Erythroblast (primary cell): Measurements from ENCODE around the gene AAK1.

Source experiments
- GATA1 ChIP-seq: IDR thresholded peaks from 2 replicates; pipeline ENCODE4 v1.6.1; 2011; ENCODE audit warnings: low read depth, mild to moderate bottlenecking, control low read depth, low read length, moderate library complexity
- POLR2A ChIP-seq: IDR thresholded peaks from 2 replicates; pipeline ENCODE4 v1.6.1; 2011; ENCODE audit warnings: mild to moderate bottlenecking, low read length

DNA sequence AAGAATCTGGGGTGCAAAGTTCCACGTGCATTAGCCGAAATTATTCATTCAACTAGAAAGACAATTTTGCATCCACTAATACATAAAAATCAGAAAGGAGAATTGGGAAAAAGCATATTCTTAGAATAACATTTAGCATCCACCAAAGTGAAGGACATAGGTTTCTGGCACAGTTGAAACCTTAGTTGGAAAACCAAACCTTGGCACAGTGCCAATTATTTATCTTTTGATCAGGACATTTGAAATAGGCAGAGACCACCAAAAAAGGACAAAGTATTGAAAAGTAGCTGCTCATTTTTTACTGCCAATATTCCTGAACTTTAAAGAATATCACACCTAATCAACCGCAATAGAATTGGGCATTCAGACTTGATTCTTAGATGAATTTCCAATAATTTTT lies 180.8 kb downstream of the AAK1 start:
- TF ChIP-seq POLR2A (no peak), GATA1 (no peak)
